Gastroesophageal sphincter (tissue), 4 donors: Measurements from ENCODE around the gene MRPL55. TPM values are rescaled to one million over a fixed set of nuclear protein-coding genes. Genes with fewer than 3 reads are reported as not detected.

Experiments used
- ATAC-seq: fragments of 150-250 bp; one replicate; pipeline ENCODE4 v1.9.1; 2016; ENCODE audit warnings: mild to moderate bottlenecking, moderate library complexity
- H3K27ac ChIP-seq, 4 donors: fragments of 200-600 bp; sonication (generic) in 3 of 4; 1 replicate in 3 of 4; 2 replicates in 1 of 4; pipeline ENCODE4 v1.5.1; 2016 to 2019
- H3K27me3 ChIP-seq: fragments of 200-600 bp; sonication (generic); one replicate; pipeline ENCODE4 v1.5.1; 2019
- H3K36me3 ChIP-seq, 2 donors: fragments of 200-600 bp; sonication (generic); one replicate each; pipeline ENCODE4 v1.5.1; 2019; ENCODE audit warnings: control low read depth in 1 of 2
- H3K4me1 ChIP-seq, 3 donors: fragments of 200-600 bp; sonication (generic); 1 replicate in 2 of 3; 2 replicates in 1 of 3; pipeline ENCODE4 v1.5.1; 2016 to 2019; ENCODE audit warnings: control low read depth in 2 of 3
- H3K4me3 ChIP-seq, 2 donors: fragments of 200-600 bp; sonication (generic); one replicate each; pipeline ENCODE4 v1.5.1; 2019; ENCODE audit warnings: mild to moderate bottlenecking in 1 of 2, moderate library complexity in 1 of 2
- H3K9me3 ChIP-seq, 3 donors: fragments of 200-600 bp; sonication (generic); one replicate each; pipeline ENCODE4 v1.5.1; 2017 to 2019; ENCODE audit warnings: control low read depth in 2 of 3
- EP300 ChIP-seq: sonication (generic); formaldehyde crosslinking; IDR thresholded peaks from one replicate; pipeline ENCODE4 v1.6.1; 2017; ENCODE audit warnings: antibody characterized with exemption, mild to moderate bottlenecking
- POLR2A ChIP-seq, 2 donors: fragments of 450-650 bp; IDR thresholded peaks; one replicate each; pipeline ENCODE4 v1.6.1; 2017; ENCODE audit warnings: antibody characterized with exemption in 2 of 2, mild to moderate bottlenecking in 2 of 2, moderate library complexity in 1 of 2
- POLR2AphosphoS5 ChIP-seq: sonication (generic); formaldehyde crosslinking; IDR thresholded peaks from one replicate; pipeline ENCODE4 v1.6.1; 2017; ENCODE audit warnings: antibody characterized with exemption
- WGBS, 2 donors: methylation state at CpG; one replicate each; pipeline ENCODE4 v1.1.5; 2018; ENCODE audit warnings: low coverage in 1 of 2; 5-methylcytosine and 5-hydroxymethylcytosine counted together
- total RNA-seq, 4 donors: library from RNA; depleted of rRNA; stranded (reverse); fragments of >200 nt; gene quantifications; one replicate each; pipeline ENCODE4 v1.1.0, GENCODE V29; 2016
- TF ChIP-seq, protein P1 (sequence below), 4 experiments: fragments of 200-600 bp in 2 of 4; fragments of 450-650 bp in 2 of 4; sonication (generic) in 1 of 4; IDR thresholded peaks; one replicate each; pipeline ENCODE4 v1.5.1; 2017 to 2019; ENCODE audit warnings: antibody characterized with exemption in 4 of 4, mild to moderate bottlenecking in 2 of 4, moderate library complexity in 2 of 4

Gene MRPL55
- total RNA-seq, 4 donors from 2014 or later: 50.2 to 394 (median 81.5) TPM

DNA sequence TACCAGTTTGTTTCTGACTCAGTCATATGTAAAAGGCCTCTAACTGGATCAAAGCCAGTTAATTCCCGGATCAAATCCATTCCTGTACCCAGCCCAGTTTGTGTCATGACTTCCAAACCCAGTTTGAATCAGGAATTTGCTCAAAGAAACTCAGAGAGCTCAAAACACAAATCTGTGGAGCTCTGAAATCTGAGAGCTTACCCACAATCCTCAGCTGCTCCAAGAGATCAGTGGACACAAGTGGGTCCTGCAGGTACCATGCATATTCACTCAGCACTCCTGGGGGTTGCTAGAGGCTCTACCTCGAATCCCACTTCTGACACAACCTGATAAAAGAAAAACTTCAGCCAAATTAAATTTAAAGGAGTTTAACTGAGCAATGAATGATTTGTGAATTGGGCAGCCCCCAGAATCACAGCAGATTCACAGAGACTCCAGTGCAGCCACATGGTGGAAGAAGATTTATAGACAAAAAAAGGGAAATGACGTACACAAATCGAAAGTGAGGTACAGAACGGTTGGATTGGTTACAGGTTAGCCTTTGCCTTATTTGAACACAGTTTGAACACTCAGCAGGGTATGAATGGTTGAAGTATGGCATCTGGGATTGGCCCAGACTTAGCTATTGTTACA, 11.9 kb upstream of the MRPL55 start:
- Histone ChIP-seq H3K9me3 (no peaks in the 10 kb centered on the region), H3K4me1 (no peaks in the 10 kb centered on the region), H3K36me3 (no peaks in the 10 kb centered on the region), H3K27ac (no peak overlapping the region), H3K4me3 (no peak overlapping the region), H3K27me3 (no peaks in the 10 kb centered on the region)
- WGBS, 2 donors: 44 to 68% methylated on average over 4 to 5 of the region's 5 CpGs
- TF ChIP-seq POLR2A (IDR thresholded peaks at IDR 0.05): no peak
- ATAC-seq: no peak

DNA sequence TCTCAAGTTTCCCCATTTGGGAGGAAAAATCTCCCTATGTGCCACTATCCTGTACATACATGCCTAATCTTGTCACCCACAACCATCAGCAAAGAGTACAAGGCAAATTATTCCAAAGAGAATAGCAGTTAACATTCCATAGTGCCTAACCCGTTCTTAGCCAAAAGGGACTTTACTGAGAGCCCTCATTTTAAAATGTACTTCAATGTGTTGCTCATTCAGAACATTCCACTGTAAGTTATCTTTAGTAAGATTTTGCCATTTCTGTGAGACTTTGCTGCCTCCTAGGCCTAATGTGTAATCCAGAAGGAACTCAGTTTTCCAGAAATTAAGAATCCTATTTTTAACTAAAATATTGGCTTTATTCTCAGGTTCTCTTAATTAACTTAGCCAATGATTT, 11.3 kb upstream of the MRPL55 start:
- Histone ChIP-seq H3K36me3 (no peaks in the 10 kb centered on the region), H3K9me3 (no peaks in the 10 kb centered on the region), H3K4me1 (no peaks in the 10 kb centered on the region), H3K27ac (no peak overlapping the region), H3K4me3 (no peak overlapping the region), H3K27me3 (no peaks in the 10 kb centered on the region)
- 57 to 100% methylated on average over 1 of the region's 1 CpG for WGBS, 2 donors
- ATAC-seq: no peak
- TF ChIP-seq POLR2AphosphoS5 (no peak), EP300 (no peak), POLR2A (IDR thresholded peaks at IDR 0.05) (no peak)
- TF ChIP-seq, protein P1, sequence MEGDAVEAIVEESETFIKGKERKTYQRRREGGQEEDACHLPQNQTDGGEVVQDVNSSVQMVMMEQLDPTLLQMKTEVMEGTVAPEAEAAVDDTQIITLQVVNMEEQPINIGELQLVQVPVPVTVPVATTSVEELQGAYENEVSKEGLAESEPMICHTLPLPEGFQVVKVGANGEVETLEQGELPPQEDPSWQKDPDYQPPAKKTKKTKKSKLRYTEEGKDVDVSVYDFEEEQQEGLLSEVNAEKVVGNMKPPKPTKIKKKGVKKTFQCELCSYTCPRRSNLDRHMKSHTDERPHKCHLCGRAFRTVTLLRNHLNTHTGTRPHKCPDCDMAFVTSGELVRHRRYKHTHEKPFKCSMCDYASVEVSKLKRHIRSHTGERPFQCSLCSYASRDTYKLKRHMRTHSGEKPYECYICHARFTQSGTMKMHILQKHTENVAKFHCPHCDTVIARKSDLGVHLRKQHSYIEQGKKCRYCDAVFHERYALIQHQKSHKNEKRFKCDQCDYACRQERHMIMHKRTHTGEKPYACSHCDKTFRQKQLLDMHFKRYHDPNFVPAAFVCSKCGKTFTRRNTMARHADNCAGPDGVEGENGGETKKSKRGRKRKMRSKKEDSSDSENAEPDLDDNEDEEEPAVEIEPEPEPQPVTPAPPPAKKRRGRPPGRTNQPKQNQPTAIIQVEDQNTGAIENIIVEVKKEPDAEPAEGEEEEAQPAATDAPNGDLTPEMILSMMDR (IDR thresholded peaks at IDR 0.05): no peak

DNA sequence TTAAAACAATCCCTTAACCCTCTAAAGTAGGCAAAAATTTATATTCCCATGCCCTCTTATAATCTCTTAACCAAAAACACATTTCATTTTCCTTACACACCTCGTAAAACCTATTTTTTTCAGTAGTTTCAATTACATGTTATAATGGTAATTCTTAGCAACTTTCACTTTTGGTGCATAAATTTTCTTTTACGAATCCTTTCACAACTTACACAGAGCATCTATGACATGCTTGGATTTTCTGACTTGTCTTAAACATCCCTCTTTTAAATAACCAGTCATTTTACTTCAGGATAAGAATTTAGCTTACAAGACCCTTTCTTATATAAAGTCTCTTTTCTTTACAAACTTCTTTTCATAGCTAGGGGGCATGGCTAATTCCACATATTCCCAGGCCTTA, 8.9 kb upstream of the MRPL55 start:
- ATAC-seq: no peak
- 75 to 80% methylated on average over 2 of the region's 2 CpGs for WGBS, 2 donors
- no peaks in the 10 kb centered on the region for H3K4me1 ChIP-seq
- no peaks in the 10 kb centered on the region for H3K27me3 ChIP-seq
- H3K27ac ChIP-seq: no peak overlapping the region
- no peak overlapping the region for H3K4me3 ChIP-seq
- TF ChIP-seq POLR2A (IDR thresholded peaks at IDR 0.05) (no peak), EP300 (no peak), POLR2AphosphoS5 (no peak)
- TF ChIP-seq, protein P1 (IDR thresholded peaks at IDR 0.05): no peak
- no peaks in the 10 kb centered on the region for H3K36me3 ChIP-seq
- H3K9me3 ChIP-seq: no peaks in the 10 kb centered on the region

DNA sequence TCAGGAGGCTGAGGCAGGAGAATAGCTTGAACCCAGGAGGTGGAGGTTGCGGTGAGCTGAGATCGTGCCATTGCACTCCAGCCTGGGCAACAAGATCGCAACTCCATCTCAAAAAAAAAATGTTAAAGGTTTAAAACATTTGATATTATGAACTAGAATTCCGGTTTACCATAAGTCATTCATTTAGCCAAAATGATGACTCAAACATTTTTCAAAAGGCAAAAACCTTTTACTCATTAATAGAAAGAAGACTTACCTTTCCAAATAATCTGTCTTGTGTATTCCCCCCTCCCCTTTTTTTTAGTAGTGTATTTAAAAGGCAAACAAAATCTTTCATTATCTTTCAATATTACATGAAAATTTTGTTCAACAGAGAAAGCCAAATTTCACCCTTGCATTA, 8.2 kb upstream of the MRPL55 start:
- TF ChIP-seq EP300 (no peak), POLR2A (IDR thresholded peaks at IDR 0.05) (no peak), POLR2AphosphoS5 (no peak)
- TF ChIP-seq, protein P1 (IDR thresholded peaks at IDR 0.05): no peak
- Histone ChIP-seq H3K27me3 (no peaks in the 10 kb centered on the region), H3K36me3 (no peaks in the 10 kb centered on the region), H3K27ac (no peak overlapping the region), H3K9me3 (no peaks in the 10 kb centered on the region), H3K4me3 (no peak overlapping the region), H3K4me1 (no peaks in the 10 kb centered on the region)
- 100% methylated on average over 2 to 3 of the region's 4 CpGs for WGBS, 2 donors
- no peak for ATAC-seq

DNA sequence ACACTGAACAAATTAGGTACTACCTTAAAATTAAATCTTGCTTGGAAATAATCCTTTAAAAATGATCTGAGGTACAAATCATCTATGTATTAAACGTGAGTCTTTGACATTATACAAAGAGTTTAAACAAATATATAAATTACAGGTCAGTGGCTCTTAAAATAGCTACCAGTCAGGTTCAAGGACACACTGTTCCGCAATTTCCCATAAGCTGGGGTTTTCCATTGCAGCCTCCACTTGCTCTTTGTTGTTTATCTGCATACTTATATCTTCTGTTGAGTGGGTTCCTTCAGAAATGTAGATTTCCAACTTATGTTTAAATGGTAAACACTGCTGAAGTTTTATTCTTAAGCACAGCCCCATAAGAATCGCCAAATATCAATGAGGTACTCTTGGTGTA, 5.7 kb upstream of the MRPL55 start:
- Histone ChIP-seq H3K27ac (no peak overlapping the region), H3K4me3 (no peak overlapping the region), H3K4me1 (peaks cover 0 to 12% (median 0%) of the 10 kb centered on the region in 3 donors), H3K27me3 (no peaks in the 10 kb centered on the region), H3K36me3 (no peaks in the 10 kb centered on the region), H3K9me3 (no peaks in the 10 kb centered on the region)
- TF ChIP-seq POLR2AphosphoS5 (no peak), POLR2A (IDR thresholded peaks at IDR 0.05) (no peak), EP300 (no peak)
- TF ChIP-seq, protein P1 (IDR thresholded peaks at IDR 0.05): no peak
- WGBS, 2 donors: 71 to 78% methylated on average over 3 of the region's 3 CpGs
- no peak for ATAC-seq
